Thyroid gland (tissue), 4 donors: ENCODE data around the gene UBASH3B. TPM values are rescaled to one million over a fixed set of nuclear protein-coding genes. Genes with fewer than 3 reads are reported as not detected.
A peak's percentile ranks its signal among the peaks of the same experiment; 100 is the strongest.

Experiments used
- DNase-seq, 2 donors: peaks; one replicate each; pipeline ENCODE4 v3.0.0-alpha.2; 2019
- H3K27ac ChIP-seq, 3 donors: fragments of 200-600 bp; sonication (generic); 1 replicate in 2 of 3; 2 replicates in 1 of 3; pipeline ENCODE4 v1.5.1; 2016 to 2019; ENCODE audit warnings: mild to moderate bottlenecking in 1 of 3, moderate library complexity in 1 of 3
- H3K27me3 ChIP-seq: fragments of 200-600 bp; sonication (generic); one replicate; pipeline ENCODE4 v1.5.1; 2019
- H3K36me3 ChIP-seq, 2 donors: fragments of 200-600 bp; sonication (generic); one replicate each; pipeline ENCODE4 v1.5.1; 2016 to 2019
- H3K4me1 ChIP-seq, 2 donors: fragments of 200-600 bp; sonication (generic); one replicate each; pipeline ENCODE4 v1.5.1; 2017 to 2019
- H3K4me3 ChIP-seq, 3 donors: fragments of 200-600 bp; sonication (generic); replicated peaks in 1 of 3; 1 replicate in 2 of 3; 2 replicates in 1 of 3; pipeline ENCODE4 v1.5.1; 2016; ENCODE audit warnings: mild to moderate bottlenecking in 1 of 3
- H3K9me3 ChIP-seq: fragments of 200-600 bp; sonication (generic); one replicate; pipeline ENCODE4 v1.5.1; 2017
- CTCF ChIP-seq, 6 experiments: fragments of 200-600 bp in 3 of 6; fragments of 450-650 bp in 3 of 6; sonication (generic) in 3 of 6; IDR thresholded peaks; one replicate each; pipeline ENCODE4 v1.5.1; 2016 to 2019; ENCODE audit warnings: antibody characterized with exemption in 6 of 6, mild to moderate bottlenecking in 2 of 6, inconsistent platforms in 1 of 6, moderate library complexity in 1 of 6
- POLR2A ChIP-seq, 2 donors: fragments of 450-650 bp; IDR thresholded peaks; one replicate each; pipeline ENCODE4 v1.6.1; 2017; ENCODE audit warnings: antibody characterized with exemption in 2 of 2, mild to moderate bottlenecking in 2 of 2, moderate library complexity in 1 of 2
- WGBS, 2 donors: methylation state at CpG; one replicate each; pipeline ENCODE4 v1.1.5; 2017; 5-methylcytosine and 5-hydroxymethylcytosine counted together
- intact Hi-C: fragments of 100-400 bp; cut with DNase I; formaldehyde crosslinking; loops from one replicate; pipeline ENCODE4 v1.15.1; 2023
- total RNA-seq, 4 donors: library from RNA; depleted of rRNA; stranded (reverse); fragments of >200 nt; gene quantifications; one replicate each; pipeline ENCODE4 v1.2.3, GENCODE V29; 2016

The UBASH3B gene
- total RNA-seq, 4 donors from 2014 or later, result 4.3 to 16.6 (median 9.1) TPM

DNA sequence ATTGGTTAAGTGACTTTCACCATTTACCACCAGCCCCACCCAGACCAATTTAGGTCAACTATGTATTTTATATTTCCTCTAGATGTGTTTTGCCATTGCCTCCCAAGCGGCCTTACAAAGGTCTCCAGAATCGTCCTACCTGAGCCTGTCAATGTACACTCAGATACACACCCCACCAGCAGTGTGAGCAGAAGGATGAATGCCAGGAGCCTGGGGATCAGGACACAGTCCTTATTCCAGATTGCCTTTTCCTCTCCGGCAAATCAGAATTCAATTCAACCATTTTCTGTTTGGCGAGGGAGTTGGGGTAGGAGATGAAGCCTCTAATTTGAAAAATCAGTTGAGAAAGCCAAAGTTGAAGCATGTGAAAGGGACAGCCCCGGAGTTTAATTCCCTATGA lies 147.4 kb downstream of the UBASH3B start:
- no peak for DNase-seq
- TF ChIP-seq POLR2A (IDR thresholded peaks at IDR 0.05) (no peak), CTCF (IDR thresholded peaks at IDR 0.05) (no peak)
- Histone ChIP-seq H3K9me3 (no peaks in the 10 kb centered on the region), H3K36me3 (no peaks in the 10 kb centered on the region), H3K4me3 (no peak overlapping the region), H3K27me3 (no peaks in the 10 kb centered on the region), H3K27ac (no peak overlapping the region), H3K4me1 (peaks cover under 1 to 12% of the 10 kb centered on the region in 2 donors)
- WGBS, 2 donors, result 95 to 97% methylated on average over 5 of the region's 5 CpGs
- intact Hi-C loops, result no loop called here

DNA sequence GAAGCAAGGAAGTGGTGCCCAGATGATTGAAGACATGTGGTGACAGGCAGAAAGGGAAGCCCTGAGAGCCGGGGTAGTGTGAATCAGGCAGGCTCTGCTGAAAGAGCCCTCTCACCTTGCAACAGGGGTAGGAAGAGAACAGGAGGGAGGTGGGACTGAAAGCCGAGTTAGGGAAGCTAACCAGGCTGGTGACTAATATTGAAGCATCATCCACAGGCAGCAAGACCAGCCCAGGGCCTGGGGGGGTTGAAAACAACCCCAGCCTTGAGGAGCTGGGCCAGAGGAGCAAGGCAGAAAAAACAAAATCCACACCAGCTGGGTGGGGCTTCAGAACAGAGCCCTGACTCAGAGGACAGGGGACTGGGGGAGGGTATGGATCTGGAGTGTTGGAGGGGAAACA lies 147.8 kb downstream of the UBASH3B start:
- DNase-seq, result peak in 1 of 2 donors; percentile 9
- Histone ChIP-seq H3K9me3 (no peaks in the 10 kb centered on the region), H3K36me3 (no peaks in the 10 kb centered on the region), H3K4me3 (no peak overlapping the region), H3K27me3 (no peaks in the 10 kb centered on the region), H3K27ac (no peak overlapping the region), H3K4me1 (peaks cover 4 to 16% of the 10 kb centered on the region in 2 donors)
- 75 to 76% methylated on average over 2 of the region's 2 CpGs for WGBS, 2 donors
- intact Hi-C loops, result no loop called here
- TF ChIP-seq CTCF (IDR thresholded peaks at IDR 0.05) (no peak), POLR2A (IDR thresholded peaks at IDR 0.05) (no peak)

DNA sequence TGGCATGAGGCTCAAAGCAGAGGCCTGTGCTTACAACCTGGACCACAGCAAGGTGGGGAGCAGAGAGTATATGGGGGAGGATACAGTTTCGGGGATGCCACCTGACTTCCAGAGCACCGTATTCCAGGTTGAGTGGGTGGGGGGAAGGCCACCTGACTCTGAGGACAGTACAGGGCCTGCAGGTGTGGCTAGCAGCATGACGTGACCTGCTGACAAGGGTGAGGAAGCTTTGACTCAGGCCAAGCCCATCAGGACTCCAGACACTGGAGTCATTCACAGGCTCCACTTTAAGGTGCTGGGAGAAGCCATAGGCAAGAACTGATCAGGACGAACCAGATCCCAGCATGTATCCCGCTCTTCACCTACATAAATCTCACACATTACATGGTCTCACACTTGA lies 148.2 kb downstream of the UBASH3B start:
- H3K9me3 ChIP-seq, result no peaks in the 10 kb centered on the region
- no peak for DNase-seq
- H3K27me3 ChIP-seq, result no peaks in the 10 kb centered on the region
- intact Hi-C loops, result no loop called here
- no peaks in the 10 kb centered on the region for H3K36me3 ChIP-seq
- peaks cover 7 to 20% of the 10 kb centered on the region in 2 donors for H3K4me1 ChIP-seq
- H3K27ac ChIP-seq, result no peak overlapping the region
- 85 to 98% methylated on average over 5 of the region's 5 CpGs for WGBS, 2 donors
- no peak for TF ChIP-seq POLR2A (IDR thresholded peaks at IDR 0.05)
- H3K4me3 ChIP-seq, result no peak overlapping the region

- WGBS, 2 donors, result 89 to 91% methylated on average over 4 of the region's 4 CpGs
- intact Hi-C loops, result no loop called here
- Histone ChIP-seq H3K4me1 (peaks cover 7 to 21% of the 10 kb centered on the region in 2 donors), H3K27ac (no peak overlapping the region), H3K9me3 (no peaks in the 10 kb centered on the region), H3K36me3 (no peaks in the 10 kb centered on the region), H3K27me3 (no peaks in the 10 kb centered on the region), H3K4me3 (no peak overlapping the region)
- no peak for TF ChIP-seq POLR2A (IDR thresholded peaks at IDR 0.05)
- no peak for TF ChIP-seq CTCF (IDR thresholded peaks at IDR 0.05)
- no peak for DNase-seq
These were observed 148.6 kb downstream of the UBASH3B start for GRCh38 chr11:122804161-122804560.

DNA sequence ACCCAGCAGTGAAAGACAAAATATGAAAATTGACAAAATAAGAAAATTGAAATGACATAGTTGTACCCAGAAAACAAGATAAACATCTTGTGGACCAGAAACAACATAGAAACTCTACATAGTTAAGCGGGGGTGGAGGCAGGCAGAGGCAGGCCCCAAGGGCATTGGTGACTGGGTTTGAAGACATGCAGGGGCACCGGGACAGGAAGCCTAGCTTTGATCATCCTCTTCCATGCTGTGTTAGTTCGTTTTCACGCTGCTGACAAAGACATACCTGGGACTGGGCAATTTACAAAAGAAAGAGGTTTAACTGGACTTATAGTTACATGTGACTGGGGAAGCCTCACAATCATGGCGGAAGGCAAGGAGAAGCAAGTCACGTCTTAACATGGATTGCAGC lies 149.3 kb downstream of the UBASH3B start:
- TF ChIP-seq CTCF (IDR thresholded peaks at IDR 0.05), result no peak
- no peak for TF ChIP-seq POLR2A (IDR thresholded peaks at IDR 0.05)
- Histone ChIP-seq H3K36me3 (no peaks in the 10 kb centered on the region), H3K9me3 (no peaks in the 10 kb centered on the region), H3K4me1 (peaks cover 7 to 21% of the 10 kb centered on the region in 2 donors), H3K27ac (no peak overlapping the region), H3K4me3 (no peak overlapping the region), H3K27me3 (no peaks in the 10 kb centered on the region)
- WGBS, 2 donors, result 86 to 88% methylated on average over 6 of the region's 6 CpGs
- intact Hi-C loops, result no loop called here
- DNase-seq, result no peak
